Measurements from ENCODE around the gene GLI2.

GLI2 gene

GRCh38 chr2:120735746-120736170 lies at the start of gene GLI2:
Gene GLI2, plus strand, starts transcription at chr2:120735868. Its CDS starts 61,453 bp downstream, at chr2:120797321.
- peak; percentile 31 to 36 for DNase-seq (ENCODE audit: low read depth in 2 of 2)

GRCh38 chr2:120685974-120686297 lies 49.7 kb upstream of the GLI2 start:
- no peak for DNase-seq (ENCODE audit: low read depth in 2 of 2)

- no peak for DNase-seq (ENCODE audit: low read depth in 2 of 2)
Observed at GRCh38 chr2:120686511-120687168, 49.0 kb upstream of the GLI2 start.

GRCh38 chr2:120687210-120687609 lies 48.5 kb upstream of the GLI2 start:
- no peak for DNase-seq (ENCODE audit: low read depth in 2 of 2)

- DNase-seq (ENCODE audit: low read depth in 2 of 2): no peak
Observed at GRCh38 chr2:120690521-120690920, 45.1 kb upstream of the GLI2 start.

- no peak for DNase-seq (ENCODE audit: low read depth in 2 of 2)
Observed at GRCh38 chr2:120691410-120691809, 44.3 kb upstream of the GLI2 start.

GRCh38 chr2:120692691-120693090 lies 43.0 kb upstream of the GLI2 start:
- no peak for DNase-seq (ENCODE audit: low read depth in 2 of 2)

GRCh38 chr2:120693121-120693520 lies 42.5 kb upstream of the GLI2 start:
- no peak for DNase-seq (ENCODE audit: low read depth in 2 of 2)

- no peak for DNase-seq (ENCODE audit: low read depth in 2 of 2)
Observed at GRCh38 chr2:120694034-120694433, 41.6 kb upstream of the GLI2 start.

- no peak for DNase-seq (ENCODE audit: low read depth in 2 of 2)
Observed at GRCh38 chr2:120697471-120697870, 38.2 kb upstream of the GLI2 start.

GRCh38 chr2:120699292-120699691 lies 36.4 kb upstream of the GLI2 start:
- DNase-seq (ENCODE audit: low read depth in 2 of 2): no peak

- no peak for DNase-seq (ENCODE audit: low read depth in 2 of 2)
Observed at GRCh38 chr2:120700659-120701058, 35.0 kb upstream of the GLI2 start.

GRCh38 chr2:120701096-120701495 lies 34.6 kb upstream of the GLI2 start:
- DNase-seq (ENCODE audit: low read depth in 2 of 2): no peak

GRCh38 chr2:120701499-120701898 lies 34.2 kb upstream of the GLI2 start:
- no peak for DNase-seq (ENCODE audit: low read depth in 2 of 2)

- no peak for DNase-seq (ENCODE audit: low read depth in 2 of 2)
Observed at GRCh38 chr2:120702061-120702460, 33.6 kb upstream of the GLI2 start.

GRCh38 chr2:120702801-120703200 lies 32.9 kb upstream of the GLI2 start:
- no peak for DNase-seq (ENCODE audit: low read depth in 2 of 2)

- no peak for DNase-seq (ENCODE audit: low read depth in 2 of 2)
Observed at GRCh38 chr2:120703330-120703994, 32.2 kb upstream of the GLI2 start.

GRCh38 chr2:120704696-120705095 lies 31.0 kb upstream of the GLI2 start:
- no peak for DNase-seq (ENCODE audit: low read depth in 2 of 2)

- no peak for DNase-seq (ENCODE audit: low read depth in 2 of 2)
Observed at GRCh38 chr2:120707816-120708215, 27.9 kb upstream of the GLI2 start.

GRCh38 chr2:120708944-120709607 lies 26.6 kb upstream of the GLI2 start:
- no peak for DNase-seq (ENCODE audit: low read depth in 2 of 2)

GRCh38 chr2:120709608-120710041 lies 26.0 kb upstream of the GLI2 start:
- DNase-seq (ENCODE audit: low read depth in 2 of 2): no peak

GRCh38 chr2:120710256-120710655 lies 25.4 kb upstream of the GLI2 start:
- no peak for DNase-seq (ENCODE audit: low read depth in 2 of 2)

GRCh38 chr2:120711694-120712093 lies 24.0 kb upstream of the GLI2 start:
- DNase-seq (ENCODE audit: low read depth in 2 of 2): no peak

Measured in stimulated activated CD4-positive, alpha-beta T cell treated with anti-CD3 and anti-CD28 coated beads, Interleukin-4, amount 100 ng/mL, for 48 hours (primary cell).